Measurements from ENCODE around the gene CCDC196.

The CCDC196 gene

DNA sequence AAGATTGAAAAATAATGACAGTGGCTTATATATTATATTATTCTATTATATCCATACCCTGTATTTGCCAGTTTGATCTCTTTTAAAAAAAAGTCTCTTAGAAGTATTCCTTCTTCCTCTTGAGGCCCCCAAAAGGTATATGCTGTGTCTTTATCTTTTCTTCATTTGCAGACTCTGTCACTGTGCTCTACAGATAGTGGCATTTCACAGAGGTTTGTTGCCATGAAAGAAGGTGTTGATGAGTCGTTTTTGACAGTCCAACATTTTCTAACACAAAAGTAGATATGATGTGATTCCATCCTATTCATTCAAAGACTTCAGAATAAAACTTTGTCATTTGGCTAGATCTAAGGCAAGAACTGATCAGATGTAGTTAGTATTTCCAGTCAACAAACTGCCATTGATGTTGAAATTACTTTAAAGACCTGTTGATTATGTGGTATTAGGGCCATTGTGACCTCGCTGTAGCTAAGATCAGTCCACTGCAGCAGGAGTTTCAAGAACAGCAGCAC lies at the start of gene CCDC196:
TSS of gene CCDC196 (plus strand) at position 462 of the 512 bp plus-strand sequence. CDS start 132 bp downstream, outside the sequence.
- no peak for DNase-seq (ENCODE audit: low spot score)

- DNase-seq (ENCODE audit: low spot score), result no peak
These were observed 45.4 kb upstream of the CCDC196 start for GRCh38 chr14:66440801-66441200.

DNA sequence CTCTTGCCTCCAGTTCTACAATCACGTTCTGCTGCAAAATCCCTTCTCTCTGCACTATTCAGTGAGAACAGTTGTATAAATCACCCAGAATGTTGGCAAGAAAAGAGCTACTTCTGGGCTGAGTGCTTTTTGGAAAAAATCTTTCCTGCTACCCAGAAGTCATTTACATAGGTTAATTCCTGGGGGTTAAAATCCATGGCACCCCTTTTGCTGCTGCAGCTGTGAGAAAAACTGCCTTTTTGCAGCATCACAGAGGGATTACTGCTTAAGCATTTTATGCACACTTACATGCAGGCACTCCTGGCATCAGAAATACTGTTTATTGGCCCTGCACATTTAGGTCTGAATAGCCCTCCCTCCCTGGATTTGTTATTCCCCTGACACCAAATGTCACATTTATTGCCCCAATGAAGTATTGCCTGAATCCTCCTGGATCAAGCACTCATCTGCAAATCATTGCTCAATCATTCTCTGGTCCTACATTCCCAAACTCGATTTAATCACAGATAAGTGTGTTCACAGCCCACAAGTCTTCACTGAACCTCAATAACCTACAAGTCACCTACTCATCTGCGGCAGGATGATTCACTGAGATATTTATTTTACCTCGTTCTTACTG lies 43.1 kb upstream of the CCDC196 start:
- no peak for DNase-seq (ENCODE audit: low spot score)

DNA sequence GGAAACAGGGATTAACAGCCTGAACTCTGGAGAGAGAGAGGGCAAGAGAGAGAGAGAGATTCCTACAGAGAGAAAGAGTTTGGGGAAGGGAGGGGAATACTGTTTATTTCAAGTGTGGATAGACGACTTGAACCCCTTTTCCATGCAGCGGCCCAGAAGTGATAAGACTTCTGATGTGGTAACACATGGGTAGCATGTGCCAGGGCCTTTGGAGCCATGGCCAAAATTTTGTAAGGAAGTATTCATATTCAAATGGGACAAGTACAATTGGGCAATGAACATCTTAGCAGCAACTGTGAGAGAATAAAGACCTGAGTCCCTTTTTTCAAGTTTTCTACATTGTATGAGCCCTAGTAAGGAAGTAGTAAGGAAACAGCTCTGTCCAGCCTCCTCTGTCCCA lies 42.4 kb upstream of the CCDC196 start:
- DNase-seq (ENCODE audit: low spot score), result no peak

GRCh38 chr14:66444271-66444927 lies 41.8 kb upstream of the CCDC196 start:
- no peak for DNase-seq (ENCODE audit: low spot score)

DNA sequence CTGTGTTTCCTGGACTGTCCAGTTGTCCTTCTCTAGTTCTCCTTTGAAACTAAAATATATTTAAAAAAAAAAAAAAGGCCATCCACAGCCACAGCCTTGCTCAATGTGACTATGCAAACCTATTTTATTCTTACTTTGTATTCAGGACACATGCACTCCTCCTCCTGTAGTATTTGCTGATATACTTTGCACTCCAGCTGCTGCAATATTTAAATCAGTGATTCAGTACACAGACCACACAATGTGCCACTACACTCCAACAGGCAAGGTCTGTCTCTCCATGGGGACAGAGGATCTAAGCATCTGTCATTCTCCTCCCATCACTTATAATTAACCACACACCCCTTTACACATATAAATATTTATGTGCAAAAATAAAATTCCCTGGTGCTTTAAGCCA lies 40.2 kb upstream of the CCDC196 start:
- DNase-seq (ENCODE audit: low spot score), result no peak

GRCh38 chr14:66453469-66453868 lies 32.7 kb upstream of the CCDC196 start:
- DNase-seq (ENCODE audit: low spot score), result no peak

DNA sequence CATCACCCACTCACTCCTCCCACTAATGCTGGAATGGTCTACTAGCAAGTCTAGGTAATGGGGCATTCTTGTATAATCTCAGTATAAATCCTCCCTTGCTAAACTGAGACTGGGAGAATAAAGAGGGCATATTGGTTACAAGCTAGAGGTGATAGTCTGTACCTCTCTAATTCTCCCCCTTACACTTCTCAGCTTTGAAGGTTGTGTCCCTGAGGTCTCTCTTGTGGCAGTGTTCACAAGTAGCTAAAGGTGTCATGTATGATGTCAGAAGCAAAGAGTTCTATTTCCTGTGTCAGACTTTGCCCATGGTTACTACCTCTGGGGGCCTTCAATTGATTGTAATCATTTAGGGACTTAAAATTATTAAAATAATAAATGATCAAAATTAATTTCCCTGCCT lies 26.6 kb upstream of the CCDC196 start:
- DNase-seq (ENCODE audit: low spot score), result no peak

DNA sequence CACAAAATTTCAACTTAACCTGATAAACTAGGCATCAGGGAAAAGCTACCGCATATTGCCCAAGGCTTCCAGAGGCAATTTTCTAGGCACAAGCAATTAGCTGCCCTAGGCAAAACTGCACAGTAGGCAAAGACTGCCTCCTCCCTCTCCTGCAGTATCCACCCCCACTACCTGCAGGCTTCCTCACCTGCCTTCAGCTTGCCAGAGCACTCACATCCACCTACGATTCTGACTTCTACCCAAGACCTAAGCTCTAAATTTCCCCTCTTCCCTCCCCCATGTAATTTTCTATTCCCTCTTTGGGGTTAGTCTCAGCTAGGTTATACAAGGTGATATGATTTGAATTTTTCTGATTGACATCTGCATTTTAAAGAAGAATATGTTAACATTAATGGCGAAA lies 21.9 kb upstream of the CCDC196 start:
- DNase-seq (ENCODE audit: low spot score), result no peak

DNA sequence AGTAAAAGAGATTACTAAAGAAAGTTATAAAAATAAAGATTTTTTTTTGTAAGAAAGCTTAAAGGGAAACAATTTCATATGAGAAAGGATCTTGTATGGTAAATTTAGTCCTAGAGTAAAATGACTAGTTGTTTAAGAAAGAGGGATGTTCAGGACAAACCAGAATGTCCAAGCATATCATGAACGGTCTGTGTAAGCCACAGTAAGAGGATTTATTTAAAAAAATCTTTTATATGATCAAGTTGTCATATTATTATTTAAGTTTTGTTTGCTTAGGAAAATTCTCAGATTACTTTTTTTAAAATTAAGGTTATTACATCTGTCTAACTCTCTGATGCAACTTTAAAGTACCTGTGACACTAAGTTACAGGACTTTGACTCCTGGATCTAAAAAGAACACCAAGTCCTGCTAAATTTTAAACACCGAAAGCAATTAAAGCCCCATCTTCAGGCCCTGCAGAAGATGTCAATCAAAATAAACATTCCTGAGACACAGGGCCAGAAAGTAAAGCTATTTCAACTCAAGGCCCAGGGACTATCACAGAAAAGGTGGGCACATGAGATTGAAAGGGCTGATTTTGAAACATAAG lies 17.3 kb upstream of the CCDC196 start:
- DNase-seq (ENCODE audit: low spot score), result no peak

DNA sequence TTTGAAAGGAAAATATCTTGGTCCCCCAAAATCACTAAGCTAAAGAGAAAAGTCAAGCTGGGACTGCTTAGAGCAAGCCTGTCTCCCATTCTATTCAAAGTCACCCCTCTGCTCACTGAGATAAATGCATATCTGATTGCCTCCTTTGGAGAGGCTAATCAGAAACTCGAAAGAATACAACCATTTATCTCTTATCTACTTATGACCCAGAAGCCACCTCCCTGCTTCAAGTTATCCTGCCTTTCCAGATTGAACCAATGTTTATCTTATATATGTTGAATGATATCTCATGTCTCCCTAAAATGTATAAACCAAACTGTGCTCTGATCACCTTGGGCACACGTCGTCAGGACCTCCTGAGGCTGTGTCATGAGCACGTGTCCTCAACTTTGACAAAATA lies 14.6 kb upstream of the CCDC196 start:
- no peak for DNase-seq (ENCODE audit: low spot score)

- no peak for DNase-seq (ENCODE audit: low spot score)
These were observed 13.9 kb upstream of the CCDC196 start for GRCh38 chr14:66472251-66472650.

GRCh38 chr14:66473223-66473622 lies 12.9 kb upstream of the CCDC196 start:
- DNase-seq (ENCODE audit: low spot score), result no peak

DNA sequence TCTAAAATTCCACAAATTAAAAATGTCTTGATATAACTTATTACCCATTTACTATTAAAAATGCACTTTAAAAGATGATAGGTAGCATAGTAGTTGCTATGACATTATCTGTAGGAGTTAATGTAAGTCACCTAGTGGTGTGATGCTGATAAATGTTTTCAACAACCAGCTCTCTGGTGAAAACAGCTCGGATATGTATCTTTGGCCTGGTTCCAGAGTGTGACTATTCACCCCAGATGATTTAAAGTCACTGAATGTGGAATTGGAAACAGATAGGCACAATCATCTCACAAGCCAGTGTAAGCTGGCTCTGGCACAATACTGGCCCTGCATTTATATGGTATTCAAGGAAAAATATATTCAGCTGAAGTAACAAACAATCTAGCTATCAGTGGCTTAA lies 9.2 kb upstream of the CCDC196 start:
- DNase-seq (ENCODE audit: low spot score), result no peak

GRCh38 chr14:66477567-66477966 lies 8.6 kb upstream of the CCDC196 start:
- DNase-seq (ENCODE audit: low spot score), result no peak

- DNase-seq (ENCODE audit: low spot score), result no peak
These were observed 3.3 kb upstream of the CCDC196 start for GRCh38 chr14:66482873-66483272.

- DNase-seq (ENCODE audit: low spot score), result no peak
These were observed 2.8 kb upstream of the CCDC196 start for GRCh38 chr14:66483322-66483721.

DNA sequence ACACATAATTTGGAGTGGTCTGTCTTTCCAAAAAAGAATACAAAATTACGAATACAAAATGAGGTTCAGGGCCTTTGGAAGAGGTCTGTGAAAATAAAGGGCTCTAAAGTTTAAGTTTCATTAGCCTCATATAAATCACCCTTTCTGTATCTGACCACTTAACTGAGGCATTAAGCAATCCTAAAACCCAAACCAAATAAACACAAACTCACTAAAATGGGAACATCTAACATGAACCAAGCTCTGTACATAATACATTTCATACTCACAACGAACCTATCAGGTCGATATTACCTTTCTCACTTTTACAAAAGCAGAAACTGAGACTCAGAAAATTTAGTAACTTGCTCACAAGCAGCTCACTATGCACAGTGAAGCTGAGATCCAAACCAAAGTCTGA lies 1.1 kb upstream of the CCDC196 start:
- no peak for DNase-seq (ENCODE audit: low spot score)

GRCh38 chr14:66487164-66487563 lies 993 bp downstream of the CCDC196 start:
- no peak for DNase-seq (ENCODE audit: low spot score)

- DNase-seq (ENCODE audit: low spot score), result no peak
These were observed 4.3 kb downstream of the CCDC196 start for GRCh38 chr14:66490143-66491111.

GRCh38 chr14:66493750-66494149 lies 7.6 kb downstream of the CCDC196 start:
- DNase-seq (ENCODE audit: low spot score), result no peak

Measured in globus pallidus (tissue), 1 donor.